Stomach (tissue), 9 donors: ENCODE measurements around the gene ITGAD. TPM values are rescaled to one million over a fixed set of nuclear protein-coding genes. Genes with fewer than 3 reads are reported as not detected.
"Not testable (repeated sequence)": the region's sequence is repeated elsewhere in the genome, so short reads cannot be mapped to it uniquely, and the experiment has no call there.

Experiments
- DNase-seq, 2 donors: peaks; one replicate each; pipeline versions ENCODE4 v3.0.0 to v3.0.0-alpha.2; 2013 to 2019
- H3K27ac ChIP-seq, 5 donors: fragments of 200-600 bp in 4 of 5; sonication (generic) in 4 of 5; one replicate each; pipeline ENCODE4 v1.5.1; 2013 to 2019; ENCODE audit warnings: mild to moderate bottlenecking in 1 of 5, moderate library complexity in 1 of 5
- H3K27me3 ChIP-seq, 3 donors: fragments of 200-600 bp; sonication (generic); one replicate each; pipeline ENCODE4 v1.5.1; 2017 to 2019; ENCODE audit warnings: mixed run types in 1 of 3
- H3K36me3 ChIP-seq, 4 donors: fragments of 200-600 bp; sonication (generic); 1 replicate in 3 of 4; 2 replicates in 1 of 4; pipeline ENCODE4 v1.5.1; 2016 to 2019
- H3K4me1 ChIP-seq, 4 donors: fragments of 200-600 bp; sonication (generic); one replicate each; pipeline ENCODE4 v1.5.1; 2016 to 2019
- H3K4me3 ChIP-seq, 4 donors: fragments of 200-600 bp; sonication (generic) in 3 of 4; one replicate each; pipeline ENCODE4 v1.5.1; 2016 to 2019; ENCODE audit warnings: mild to moderate bottlenecking in 1 of 4
- H3K9me3 ChIP-seq, 4 donors: fragments of 200-600 bp; sonication (generic); one replicate each; pipeline ENCODE4 v1.5.1; 2016 to 2019
- CTCF ChIP-seq, 7 experiments: fragments of 450-650 bp in 4 of 7; fragments of 200-600 bp in 3 of 7; sonication (generic) in 3 of 7; IDR thresholded peaks; one replicate each; pipeline ENCODE4 v1.5.1; 2016 to 2019; ENCODE audit warnings: antibody characterized with exemption in 7 of 7, control low read depth in 2 of 7, mild to moderate bottlenecking in 1 of 7
- EP300 ChIP-seq: sonication (generic); formaldehyde crosslinking; IDR thresholded peaks from one replicate; pipeline ENCODE4 v1.6.1; 2017; ENCODE audit warnings: antibody characterized with exemption
- POLR2A ChIP-seq, 4 donors: fragments of 450-650 bp; IDR thresholded peaks; one replicate each; pipeline ENCODE4 v1.6.1; 2016; ENCODE audit warnings: antibody characterized with exemption in 4 of 4, control low read depth in 2 of 4, mild to moderate bottlenecking in 1 of 4, moderate library complexity in 1 of 4
- POLR2AphosphoS5 ChIP-seq, 3 donors: sonication (generic); formaldehyde crosslinking; IDR thresholded peaks; one replicate each; pipeline ENCODE4 v1.6.1; 2016; ENCODE audit warnings: antibody characterized with exemption in 3 of 3
- WGBS, 5 donors: extraction: QIAGEN DNeasy Blood & Tissue Kit in 3 of 5; methylation state at CpG; one replicate each; pipeline versions ENCODE4 v1.1.5 to v1.1.7; 2013 to 2018; 5-methylcytosine and 5-hydroxymethylcytosine counted together
- intact Hi-C: fragments of 100-400 bp; cut with DNase I; formaldehyde crosslinking; loops from one replicate; pipeline ENCODE4 v1.15.1; 2023; ENCODE audit warnings: low total_unique reads
- polyA plus RNA-seq, 3 donors: library from polyadenylated mRNA; stranded (reverse); fragments of 200-250 nt; gene quantifications; one replicate each; pipeline ENCODE4 v1.2.3, GENCODE V29; 2013
- total RNA-seq, 5 donors: library from RNA; depleted of rRNA; stranded (reverse); fragments of >200 nt; gene quantifications; one replicate each; pipeline versions ENCODE4 v1.1.0 to v1.2.3, GENCODE V29; 2014 to 2016
- donor health status: healthy with polysubstance abuse.
- donor health status: Bipolar disorder and iron deficiency.
- donor health status: healthy.

The ITGAD gene
- total and polyA plus RNA-seq, 8 donors = 0.29 to 0.37 TPM; not detected in 6

GRCh38 chr16:31439519-31439918, 46.4 kb downstream of the ITGAD start:
- no peaks in the 10 kb centered on the region for H3K9me3 ChIP-seq
- H3K36me3 ChIP-seq = peaks cover 0 to 14% (median 0%) of the 10 kb centered on the region in 4 donors
- TF ChIP-seq POLR2AphosphoS5 (IDR thresholded peaks at IDR 0.05) (no peak), EP300 (no peak), POLR2A (IDR thresholded peaks at IDR 0.05) (no peak), CTCF (IDR thresholded peaks at IDR 0.05) (no peak)
- DNase-seq = no peak
- no peaks in the 10 kb centered on the region for H3K27me3 ChIP-seq
- no peak overlapping the region for H3K27ac ChIP-seq
- intact Hi-C loops = no loop called here
- WGBS, 5 donors = 75 to 92% (median 84%) methylated on average over 3 of the region's 3 CpGs
- no peak overlapping the region for H3K4me3 ChIP-seq
- peaks cover 5 to 13% (median 12%) of the 10 kb centered on the region in 4 donors for H3K4me1 ChIP-seq

GRCh38 chr16:31440516-31441184, 47.5 kb downstream of the ITGAD start:
- H3K36me3 ChIP-seq = peaks cover 0 to 11% (median 0%) of the 10 kb centered on the region in 4 donors
- intact Hi-C loops = loop anchor here (5.0 kb wide), 1 partner anchor 458 kb away; no protein-coding TSS in a partner anchor
- 61 to 85% (median 74%) methylated on average over 4 of the region's 4 CpGs for WGBS, 5 donors
- H3K27ac ChIP-seq = no peak overlapping the region
- peaks cover 5 to 13% (median 12%) of the 10 kb centered on the region in 4 donors for H3K4me1 ChIP-seq
- H3K27me3 ChIP-seq = no peaks in the 10 kb centered on the region
- H3K4me3 ChIP-seq = no peak overlapping the region
- no peaks in the 10 kb centered on the region for H3K9me3 ChIP-seq
- no peak for DNase-seq
- TF ChIP-seq POLR2AphosphoS5 (IDR thresholded peaks at IDR 0.05) (no peak), EP300 (no peak), POLR2A (IDR thresholded peaks at IDR 0.05) (no peak), CTCF (IDR thresholded peaks at IDR 0.05) (no peak)

- Histone ChIP-seq H3K4me1 (peaks cover 5 to 13% (median 12%) of the 10 kb centered on the region in 4 donors), H3K36me3 (no peaks in the 10 kb centered on the region), H3K4me3 (peak overlapping the region; percentile 70 to 89 (median 74)), H3K27ac (peak overlapping the region in 3 of 5 donors; percentile 89 to 95 (median 92)), H3K9me3 (no peaks in the 10 kb centered on the region), H3K27me3 (no peaks in the 10 kb centered on the region)
- WGBS, 5 donors = 46 to 78% (median 62%) methylated on average over 27 to 34 of the region's 34 CpGs
- TF ChIP-seq CTCF (IDR thresholded peaks at IDR 0.05) = no peak
- no peak for TF ChIP-seq POLR2AphosphoS5 (IDR thresholded peaks at IDR 0.05)
- no peak for TF ChIP-seq POLR2A (IDR thresholded peaks at IDR 0.05)
- no peak for TF ChIP-seq EP300
- intact Hi-C loops = loop anchor here (5.0 kb wide), 1 partner anchor 460 kb away; no protein-coding TSS in a partner anchor
- no peak for DNase-seq
These were observed 48.8 kb downstream of the ITGAD start for GRCh38 chr16:31441956-31442355.

- WGBS, 5 donors = 75 to 81% (median 78%) methylated on average over 6 of the region's 6 CpGs
- DNase-seq, H3K36me3 ChIP-seq, H3K9me3 ChIP-seq, H3K4me3 ChIP-seq, H3K27me3 ChIP-seq, H3K27ac ChIP-seq, intact Hi-C loops: not testable (repeated sequence)
- H3K4me1 ChIP-seq = peaks cover 5 to 13% (median 12%) of the 10 kb centered on the region in 4 donors
These were observed 52.8 kb downstream of the ITGAD start for GRCh38 chr16:31445931-31446330.

- Histone ChIP-seq H3K27me3 (no peaks in the 10 kb centered on the region), H3K4me3 (no peak overlapping the region), H3K27ac (peak overlapping the region in 4 of 5 donors; percentile 61 to 74 (median 66)), H3K4me1 (peaks cover 39 to 51% (median 47%) of the 10 kb centered on the region in 4 donors), H3K36me3 (no peaks in the 10 kb centered on the region), H3K9me3 (no peaks in the 10 kb centered on the region)
- no peak for TF ChIP-seq POLR2A (IDR thresholded peaks at IDR 0.05)
- no peak for TF ChIP-seq POLR2AphosphoS5 (IDR thresholded peaks at IDR 0.05)
- TF ChIP-seq CTCF (IDR thresholded peaks at IDR 0.05) = no peak
- TF ChIP-seq EP300 = no peak
- DNase-seq = no peak
- WGBS, 5 donors = 72 to 81% (median 77%) methylated on average over 5 of the region's 5 CpGs
- intact Hi-C loops = loop anchor here (10.0 kb wide), 1 partner anchor 266 kb away; the partner anchor contains the start of gene FUS
These were observed 58.1 kb downstream of the ITGAD start for GRCh38 chr16:31451201-31451600.
